Effector memory CD4-positive, alpha-beta T cell (primary cell): ENCODE measurements around the gene VPS33B.

Experiments
- DNase-seq, 3 donors: peaks; one replicate each; pipeline ENCODE4 v3.0.0-alpha.2; 2020
- H3K27ac ChIP-seq: 2 replicates; pipeline ENCODE4 v1.7.0; 2013; ENCODE audit warnings: mild to moderate bottlenecking, low read length, moderate library complexity; ENCODE audit not compliant: insufficient read depth, poor library complexity, severe bottlenecking
- H3K27me3 ChIP-seq: replicated peaks from 2 replicates; pipeline ENCODE4 v1.7.0; 2013; ENCODE audit warnings: mild to moderate bottlenecking, low read length; ENCODE audit not compliant: insufficient read depth, control insufficient read depth, poor library complexity, severe bottlenecking
- H3K36me3 ChIP-seq: 2 replicates; pipeline ENCODE4 v1.7.0; 2013; ENCODE audit warnings: mild to moderate bottlenecking, low read length, moderate library complexity; ENCODE audit not compliant: control insufficient read depth, insufficient read depth
- H3K4me1 ChIP-seq: 2 replicates; pipeline ENCODE4 v1.7.0; 2013; ENCODE audit warnings: low read length, mild to moderate bottlenecking; ENCODE audit not compliant: control insufficient read depth, insufficient read depth, poor library complexity, severe bottlenecking
- H3K4me3 ChIP-seq: 2 replicates; pipeline ENCODE4 v1.7.0; 2013; ENCODE audit warnings: low read length, low read depth, mild to moderate bottlenecking; ENCODE audit not compliant: insufficient read depth, poor library complexity, severe bottlenecking
- H3K9me3 ChIP-seq: 2 replicates; pipeline ENCODE4 v1.7.0; 2013; ENCODE audit warnings: mild to moderate bottlenecking, low read length, moderate library complexity; ENCODE audit not compliant: control insufficient read depth

Gene VPS33B

GRCh38 chr15:91001209-91001608, 21.2 kb downstream of the VPS33B start:
- no peak for DNase-seq
- no peaks in the 10 kb centered on the region for H3K9me3 ChIP-seq
- H3K4me3 ChIP-seq = no peak overlapping the region
- H3K36me3 ChIP-seq = peaks cover 71% of the 10 kb centered on the region
- H3K27ac ChIP-seq = no peak overlapping the region
- no peaks in the 10 kb centered on the region for H3K27me3 ChIP-seq
- no peaks in the 10 kb centered on the region for H3K4me1 ChIP-seq

- Histone ChIP-seq H3K36me3 (peaks cover 47% of the 10 kb centered on the region), H3K27ac (no peak overlapping the region)
Measured at GRCh38 chr15:90998737-90999136, 23.7 kb downstream of the VPS33B start.

GRCh38 chr15:90994417-90995311, 27.7 kb downstream of the VPS33B start, which contains the start of gene PRC1:
TSS of gene PRC1 (minus strand) at chr15:90994535. CDS start at chr15:90994417, 118 bp downstream.
- Histone ChIP-seq H3K27me3 (no peaks in the 10 kb centered on the region), H3K9me3 (no peaks in the 10 kb centered on the region), H3K4me3 (peak within 1 kb of the TSS; percentile 97), H3K4me1 (peaks cover 4% of the 10 kb centered on the region), H3K27ac (peak within 1 kb of the TSS; percentile 76), H3K36me3 (peaks cover 23% of the 10 kb centered on the region)
- DNase-seq = peak; percentile 97

More at GRCh38 chr15:90998737-90999136, 23.7 kb downstream of the VPS33B start:
- H3K9me3 ChIP-seq = no peaks in the 10 kb centered on the region
- no peaks in the 10 kb centered on the region for H3K4me1 ChIP-seq
- no peak overlapping the region for H3K4me3 ChIP-seq
- no peaks in the 10 kb centered on the region for H3K27me3 ChIP-seq
- DNase-seq = no peak

- no peak for DNase-seq
Measured at GRCh38 chr15:90994059-90994416, 28.4 kb downstream of the VPS33B start.

GRCh38 chr15:90991587-90992285, 30.7 kb downstream of the VPS33B start:
- Histone ChIP-seq H3K36me3 (no peaks in the 10 kb centered on the region), H3K27me3 (no peaks in the 10 kb centered on the region), H3K4me3 (no peak overlapping the region), H3K27ac (no peak overlapping the region), H3K9me3 (no peaks in the 10 kb centered on the region), H3K4me1 (peaks cover 4% of the 10 kb centered on the region)
- DNase-seq = no peak

More at GRCh38 chr15:90994059-90994416, 28.4 kb downstream of the VPS33B start:
- peak overlapping the region; percentile 97 for H3K4me3 ChIP-seq
- H3K27me3 ChIP-seq = no peaks in the 10 kb centered on the region
- no peaks in the 10 kb centered on the region for H3K9me3 ChIP-seq
- H3K36me3 ChIP-seq = peaks cover 17% of the 10 kb centered on the region
- H3K4me1 ChIP-seq = peaks cover 4% of the 10 kb centered on the region
- H3K27ac ChIP-seq = peak overlapping the region; percentile 76

- DNase-seq = no peak
- Histone ChIP-seq H3K27me3 (no peaks in the 10 kb centered on the region), H3K4me1 (peaks cover 4% of the 10 kb centered on the region), H3K27ac (no peak overlapping the region), H3K4me3 (no peak overlapping the region), H3K9me3 (no peaks in the 10 kb centered on the region), H3K36me3 (no peaks in the 10 kb centered on the region)
Measured at GRCh38 chr15:90990446-90990845, 31.9 kb downstream of the VPS33B start.

GRCh38 chr15:90989040-90989768, 33.2 kb downstream of the VPS33B start:
- Histone ChIP-seq H3K9me3 (no peaks in the 10 kb centered on the region), H3K4me3 (no peak overlapping the region), H3K27ac (no peak overlapping the region), H3K36me3 (no peaks in the 10 kb centered on the region), H3K4me1 (peaks cover 4% of the 10 kb centered on the region), H3K27me3 (no peaks in the 10 kb centered on the region)
- DNase-seq = no peak

- no peaks in the 10 kb centered on the region for H3K4me1 ChIP-seq
- H3K36me3 ChIP-seq = no peaks in the 10 kb centered on the region
- no peak for DNase-seq
- no peak overlapping the region for H3K4me3 ChIP-seq
- no peaks in the 10 kb centered on the region for H3K27me3 ChIP-seq
- H3K9me3 ChIP-seq = no peaks in the 10 kb centered on the region
- H3K27ac ChIP-seq = no peak overlapping the region
Measured at GRCh38 chr15:90988296-90988695, 34.1 kb downstream of the VPS33B start.

- H3K27ac ChIP-seq = no peak overlapping the region
- H3K9me3 ChIP-seq = no peaks in the 10 kb centered on the region
- no peak overlapping the region for H3K4me3 ChIP-seq
- DNase-seq = no peak
- H3K36me3 ChIP-seq = no peaks in the 10 kb centered on the region
- no peaks in the 10 kb centered on the region for H3K27me3 ChIP-seq
- no peaks in the 10 kb centered on the region for H3K4me1 ChIP-seq
Measured at GRCh38 chr15:90987561-90988141, 34.7 kb downstream of the VPS33B start.
